HG03045 (cell line): ENCODE data around the gene NEAT1.
"Not testable (repeated sequence)": the region's sequence is repeated elsewhere in the genome, so short reads cannot be mapped to it uniquely, and the experiment has no call there.

Experiments
- ATAC-seq: cut with Tn5 transposase; IDR thresholded peaks from one replicate; pipeline ENCODE4 v1.9.1; 2021; ENCODE audit warnings: mild to moderate bottlenecking, moderate library complexity; ENCODE audit not compliant: unreplicated experiment

Gene NEAT1

DNA sequence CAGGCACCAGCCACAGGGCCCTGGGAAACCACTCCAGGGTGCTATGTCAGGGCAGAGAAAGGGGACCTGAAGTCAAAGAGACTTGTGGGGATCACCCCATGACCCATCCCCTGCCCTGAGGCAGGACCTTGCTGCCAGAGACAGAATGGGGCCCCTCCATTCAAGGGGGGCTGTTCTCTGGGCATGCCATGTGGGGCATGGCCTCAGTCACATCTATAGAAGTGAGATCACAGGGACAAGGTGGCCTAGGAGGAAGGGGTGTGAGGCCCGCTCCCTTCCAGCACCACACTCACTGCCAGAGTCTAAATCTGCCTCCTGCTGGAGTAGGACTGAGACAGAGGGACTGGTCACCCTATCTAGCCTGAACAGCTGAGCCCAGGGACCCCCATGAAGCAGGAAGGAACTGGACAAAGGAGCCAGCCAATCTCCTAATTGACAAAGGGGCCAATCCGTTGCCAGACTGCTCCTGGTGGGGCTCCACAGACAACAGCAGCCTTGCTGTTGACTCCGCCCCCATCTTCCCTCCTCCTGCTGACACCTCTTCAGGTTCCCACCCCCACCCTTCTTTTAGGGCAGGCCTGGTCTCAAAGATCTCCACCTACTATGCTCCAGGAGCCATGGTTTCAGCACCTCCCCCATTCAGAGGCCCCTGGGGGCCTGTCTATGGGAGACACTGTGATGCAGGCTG, 26.0 kb downstream of the NEAT1 start:
- no peak for ATAC-seq

DNA sequence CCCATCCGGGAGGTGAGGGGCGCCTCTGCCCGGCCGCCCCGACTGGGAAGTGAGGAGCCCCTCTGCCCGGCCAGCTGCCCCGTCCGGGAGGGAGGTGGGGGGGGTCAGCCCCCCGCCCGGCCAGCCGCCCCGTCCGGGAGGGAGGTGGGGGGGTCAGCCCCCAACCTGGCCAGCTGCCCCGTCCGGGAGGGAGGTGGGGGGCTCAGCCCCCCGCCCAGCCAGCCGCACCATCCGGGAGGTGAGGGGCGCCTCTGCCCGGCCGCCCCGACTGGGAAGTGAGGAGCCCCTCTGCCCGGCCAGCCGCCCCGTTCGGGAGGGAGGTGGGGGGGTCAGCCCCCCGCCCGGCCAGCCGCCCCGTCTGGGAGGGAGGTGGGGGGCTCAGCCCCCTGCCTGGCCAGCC, 28.7 kb downstream of the NEAT1 start:
- ATAC-seq, result not testable (repeated sequence)

DNA sequence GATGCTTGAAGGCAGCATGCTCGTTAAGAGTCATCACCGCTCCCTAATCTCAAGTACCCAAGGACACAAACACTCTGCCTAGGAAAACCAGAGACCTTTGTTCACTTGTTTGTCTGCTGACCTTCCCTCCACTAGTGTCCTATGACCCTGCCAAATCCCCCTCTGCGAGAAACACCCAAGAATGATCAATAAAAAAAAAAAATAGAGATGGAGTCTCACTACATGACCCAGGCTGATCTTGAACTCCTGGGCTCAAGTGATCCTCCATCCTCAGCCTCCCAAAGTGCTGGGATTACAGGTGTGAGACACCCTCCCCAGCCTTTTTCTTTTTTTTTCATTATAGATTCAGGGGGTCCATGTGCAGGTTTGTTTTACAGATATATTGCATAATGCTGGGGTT, 29.7 kb downstream of the NEAT1 start:
- ATAC-seq, result not testable (repeated sequence)

DNA sequence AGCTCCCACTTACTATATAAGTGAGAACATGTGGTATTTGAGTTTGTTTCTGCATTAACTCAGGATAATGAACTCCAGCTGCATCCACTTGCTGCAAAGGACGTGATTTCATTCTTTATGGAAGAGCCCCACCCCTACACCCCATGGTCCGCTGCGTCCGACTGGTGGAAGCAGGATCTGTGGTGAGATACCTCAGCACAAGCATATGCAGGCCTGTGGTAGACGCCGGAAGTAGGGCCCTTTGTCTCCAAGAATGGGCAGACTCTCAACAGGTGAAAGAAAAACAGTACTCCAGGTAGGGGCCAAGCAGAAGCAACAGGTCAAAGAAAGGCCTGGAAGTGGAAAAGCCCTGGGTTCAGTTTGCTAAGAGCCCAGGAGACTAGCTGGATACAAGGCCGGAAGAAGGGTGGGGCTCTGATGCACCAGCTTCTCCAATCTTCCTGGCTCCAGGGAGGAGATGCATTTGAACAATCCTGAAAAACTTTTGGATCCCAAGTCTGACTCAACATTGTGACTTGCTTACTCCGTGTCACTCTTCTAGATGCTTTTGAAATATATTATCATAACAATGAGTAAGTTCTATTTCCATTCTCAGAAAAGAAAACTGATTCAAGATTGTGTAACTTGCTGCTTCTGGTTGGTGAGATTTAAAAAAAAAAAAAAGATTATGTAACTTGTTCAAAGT, 30.4 kb downstream of the NEAT1 start:
- ATAC-seq, result no peak

DNA sequence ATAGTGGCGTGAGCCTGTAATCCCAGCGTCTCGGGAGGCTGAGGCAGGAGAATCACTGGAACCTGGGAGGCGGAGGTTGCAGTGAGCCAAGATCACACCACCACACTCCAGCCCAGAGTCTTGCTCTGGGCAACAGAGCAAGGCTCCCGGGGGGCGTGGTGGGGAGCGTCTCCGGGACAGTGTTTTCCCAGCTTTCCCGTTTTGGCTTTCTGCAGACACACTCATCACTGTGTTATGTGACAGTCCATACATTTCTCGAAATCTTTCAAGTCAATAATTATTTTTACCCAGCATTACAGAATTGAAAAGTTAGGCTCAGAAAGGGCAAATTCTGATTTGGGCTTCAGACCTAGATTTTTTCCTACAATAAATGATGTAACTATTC, 31.7 kb downstream of the NEAT1 start:
- no peak for ATAC-seq

DNA sequence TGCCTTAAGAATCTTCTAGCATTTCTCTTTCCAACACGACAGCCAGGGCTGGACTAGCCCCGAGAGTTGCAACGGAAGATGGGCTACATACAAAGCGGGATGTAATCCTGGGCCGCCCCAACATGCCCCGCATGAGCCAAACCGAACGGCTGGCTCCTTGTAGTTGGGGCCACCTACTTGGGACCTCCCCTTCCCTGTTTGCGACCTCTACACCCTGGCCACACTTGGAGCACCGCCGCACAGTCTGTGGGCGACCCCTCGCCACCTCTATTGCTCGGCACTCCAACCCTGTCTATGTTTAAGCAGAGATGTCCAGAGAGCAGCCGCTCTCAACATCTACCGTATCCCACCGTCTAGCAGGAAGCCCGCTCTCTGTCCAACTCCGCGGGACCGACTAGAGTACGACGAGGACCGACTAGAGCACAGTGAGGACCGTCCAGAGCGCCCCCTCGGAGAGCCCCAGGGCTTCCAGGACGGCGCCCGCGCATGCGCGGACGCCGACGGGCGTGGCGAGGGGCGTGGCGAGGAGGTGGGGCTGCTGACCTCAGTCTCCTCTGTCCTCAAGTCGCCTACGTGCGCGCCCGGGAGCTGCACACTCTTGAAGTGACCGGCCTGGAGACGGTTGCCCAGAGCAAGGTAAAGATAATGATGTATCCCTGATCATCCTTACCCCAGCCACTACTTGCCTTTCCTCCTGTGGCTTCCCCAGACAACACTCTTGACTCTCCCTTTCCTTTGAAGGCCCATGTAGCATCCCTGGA, 32.3 kb downstream of the NEAT1 start:
- ATAC-seq, result peak; percentile 88

DNA sequence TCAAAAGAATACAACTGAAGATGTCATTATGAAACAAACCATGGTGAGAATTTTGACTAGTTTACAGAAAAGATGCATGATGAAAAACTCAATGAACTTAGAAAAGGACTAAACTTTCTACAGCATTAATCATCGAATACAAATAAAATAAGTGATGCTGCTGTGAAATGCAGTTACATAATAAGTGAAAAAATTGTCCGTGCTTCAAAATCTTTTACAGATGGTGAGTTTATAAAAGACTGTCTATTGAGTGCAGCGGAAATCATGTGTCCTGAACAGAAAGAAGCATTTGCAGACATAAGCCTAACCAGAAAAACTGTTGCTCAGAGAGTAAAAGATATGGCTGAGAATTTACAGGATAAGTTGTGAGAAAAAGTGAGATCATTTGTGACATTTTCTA, 33.8 kb downstream of the NEAT1 start:
- ATAC-seq, result no peak

DNA sequence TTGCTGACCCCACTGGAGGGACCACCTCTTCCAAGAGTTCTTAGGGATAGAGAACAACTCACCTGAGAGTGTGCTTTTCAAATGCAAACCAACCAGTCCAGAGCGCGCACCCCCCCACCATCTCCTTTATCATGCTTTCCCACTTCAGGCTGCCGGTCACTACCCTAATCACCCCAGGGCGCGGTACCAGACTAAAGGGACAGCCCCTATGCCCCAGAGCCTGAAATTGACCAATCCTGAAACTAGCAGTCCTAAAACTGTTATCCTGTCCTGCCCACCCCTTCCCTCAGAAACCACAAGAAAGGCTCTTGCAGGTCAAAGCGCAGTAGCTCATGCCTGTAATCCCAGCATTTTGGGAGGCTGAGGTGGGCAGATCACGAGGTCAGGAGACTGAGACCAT, 37.0 kb downstream of the NEAT1 start:
- no peak for ATAC-seq

DNA sequence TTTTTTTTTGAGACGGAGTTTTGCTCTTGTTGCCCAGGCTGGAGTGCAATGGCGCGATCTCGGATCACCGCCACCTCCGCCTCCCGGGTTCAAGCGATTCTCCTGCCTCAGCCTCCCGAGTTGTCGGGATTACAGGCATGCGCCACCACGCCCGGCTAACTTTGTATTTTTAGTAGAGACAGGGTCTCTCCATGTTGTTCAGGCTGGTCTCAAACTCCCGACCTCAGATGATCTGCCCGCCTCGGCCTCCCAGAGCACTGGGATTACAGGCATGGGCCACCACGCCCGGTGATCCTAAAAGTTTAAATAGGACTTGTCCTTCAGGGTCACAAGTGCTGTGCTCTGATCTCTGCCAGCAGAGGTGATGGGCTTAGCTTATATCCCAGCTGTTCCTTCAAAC, 42.9 kb downstream of the NEAT1 start:
- ATAC-seq, result not testable (repeated sequence)

DNA sequence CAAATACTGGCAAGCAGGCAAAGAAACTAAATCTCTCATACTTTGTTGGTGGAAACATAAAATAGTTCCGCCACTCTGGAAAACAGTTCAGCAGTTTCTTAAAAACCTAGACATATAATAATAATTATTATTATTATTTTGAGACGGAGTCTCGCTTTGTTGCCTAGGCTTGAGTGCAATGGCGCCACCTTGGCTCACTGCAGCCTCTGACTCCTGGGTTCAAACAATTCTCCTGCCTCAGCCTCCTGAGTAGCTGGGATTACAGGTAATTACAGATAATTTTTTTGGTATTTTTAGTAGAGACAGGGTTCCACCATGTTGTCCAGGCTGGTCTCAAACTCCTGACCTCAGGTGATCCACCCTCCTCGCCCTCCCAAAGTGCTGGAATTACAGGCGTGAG, 44.7 kb downstream of the NEAT1 start:
- ATAC-seq, result not testable (repeated sequence)

DNA sequence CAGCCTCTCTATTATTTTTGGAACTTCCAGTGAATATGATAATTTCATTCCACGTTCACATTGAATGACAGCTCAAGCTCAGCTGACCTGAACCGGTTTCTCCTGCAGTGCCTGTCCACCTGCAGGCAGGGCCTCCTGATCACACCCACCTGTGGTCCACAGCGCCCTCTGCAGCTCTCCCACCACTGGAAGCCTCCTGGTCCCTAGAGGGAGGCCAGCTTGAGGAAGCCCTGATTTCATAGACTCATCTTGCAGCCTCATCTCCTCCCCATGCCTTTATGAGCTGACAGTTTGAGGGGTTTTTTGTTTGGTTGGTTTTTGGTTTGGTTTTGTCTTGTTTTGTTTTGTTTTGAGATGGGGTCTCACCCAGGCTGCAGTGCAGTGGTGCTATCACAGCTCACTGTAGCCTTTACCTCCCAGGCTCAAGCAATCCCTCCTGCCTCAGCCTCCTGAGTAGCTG, 46.3 kb downstream of the NEAT1 start:
- no peak for ATAC-seq

DNA sequence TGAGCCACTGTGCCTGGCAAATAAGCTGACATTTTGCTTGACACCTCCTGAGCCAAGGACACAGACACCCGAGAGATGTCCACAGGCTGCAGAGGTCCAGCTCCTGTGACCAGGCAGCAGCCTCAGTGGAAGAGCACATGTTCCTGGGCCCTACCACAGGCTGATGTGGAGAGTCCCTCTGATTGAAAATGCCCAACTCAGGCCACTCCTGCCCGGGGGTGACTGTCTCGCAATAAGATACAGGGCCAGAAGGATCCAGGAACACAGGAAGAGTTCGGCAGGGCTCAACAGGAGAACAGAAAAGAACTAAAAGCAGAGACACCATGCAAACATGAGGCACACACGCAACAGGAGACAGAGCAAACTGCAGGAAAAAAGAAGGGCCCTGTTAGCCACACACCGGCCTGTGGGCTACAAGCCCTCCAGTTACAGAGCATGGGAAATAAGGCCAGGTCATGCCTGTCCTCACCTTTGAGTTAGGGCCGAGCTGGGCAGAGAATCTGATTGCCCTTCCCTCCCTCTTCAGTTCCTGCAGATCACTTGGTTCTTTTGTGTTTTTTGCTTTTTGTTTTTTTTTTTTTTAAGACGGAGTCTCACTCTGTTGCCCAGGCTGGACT, 47.9 kb downstream of the NEAT1 start:
- no peak for ATAC-seq

DNA sequence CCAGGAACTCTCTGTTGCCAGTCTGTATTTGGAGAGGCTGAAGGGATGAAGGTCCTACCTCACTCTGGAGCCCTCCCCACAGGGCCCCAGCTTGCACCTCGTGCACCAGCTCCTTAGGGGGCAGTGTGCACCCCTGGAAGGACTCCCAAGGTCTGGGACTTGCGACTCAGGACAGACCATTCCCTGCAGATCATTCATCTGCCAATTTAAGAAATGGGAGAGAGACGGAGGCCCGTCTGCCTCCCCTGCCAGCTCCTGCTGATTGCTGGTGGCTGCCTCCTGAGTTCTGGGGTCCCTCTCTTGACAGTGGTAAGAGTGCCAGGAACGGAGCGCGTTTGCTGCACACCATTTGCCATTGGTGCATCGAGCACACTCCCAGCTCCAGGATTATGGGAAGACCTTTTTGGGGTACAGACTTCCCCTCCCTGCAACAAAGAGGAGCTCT, 48.9 kb downstream of the NEAT1 start:
- ATAC-seq, result no peak

DNA sequence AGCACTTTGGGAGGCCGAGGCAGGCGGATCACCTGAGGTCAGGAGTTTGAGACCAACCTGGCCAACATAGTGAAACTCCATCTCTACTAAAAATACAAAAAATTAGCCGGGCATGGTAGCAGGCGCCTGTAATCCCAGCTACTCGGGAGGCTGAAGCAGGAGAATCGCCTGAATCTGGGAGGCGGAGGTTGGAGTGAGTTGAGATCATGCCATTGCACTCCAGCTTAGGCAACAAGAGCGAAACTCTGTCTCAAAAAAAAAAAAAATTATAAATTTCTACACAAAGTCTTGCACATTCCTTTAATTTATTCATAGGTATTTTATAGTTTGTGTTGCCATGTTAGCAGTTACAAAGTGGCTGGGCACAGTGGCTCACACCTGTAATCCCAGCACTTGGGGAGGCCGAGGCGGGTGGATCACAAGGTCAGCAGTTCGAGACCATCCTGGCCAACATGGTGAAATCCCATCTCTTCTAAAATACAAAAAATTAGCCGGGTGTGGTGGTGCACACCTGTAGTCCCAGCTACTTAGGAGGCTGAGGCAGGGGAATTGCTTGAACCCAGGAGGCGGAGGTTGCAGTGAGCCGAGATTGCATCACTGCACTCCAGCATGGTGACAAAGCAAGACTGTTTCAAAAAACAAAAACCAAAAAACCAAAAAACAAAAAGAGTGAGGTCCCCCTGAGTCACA, 50.1 kb downstream of the NEAT1 start:
- not testable (repeated sequence) for ATAC-seq

DNA sequence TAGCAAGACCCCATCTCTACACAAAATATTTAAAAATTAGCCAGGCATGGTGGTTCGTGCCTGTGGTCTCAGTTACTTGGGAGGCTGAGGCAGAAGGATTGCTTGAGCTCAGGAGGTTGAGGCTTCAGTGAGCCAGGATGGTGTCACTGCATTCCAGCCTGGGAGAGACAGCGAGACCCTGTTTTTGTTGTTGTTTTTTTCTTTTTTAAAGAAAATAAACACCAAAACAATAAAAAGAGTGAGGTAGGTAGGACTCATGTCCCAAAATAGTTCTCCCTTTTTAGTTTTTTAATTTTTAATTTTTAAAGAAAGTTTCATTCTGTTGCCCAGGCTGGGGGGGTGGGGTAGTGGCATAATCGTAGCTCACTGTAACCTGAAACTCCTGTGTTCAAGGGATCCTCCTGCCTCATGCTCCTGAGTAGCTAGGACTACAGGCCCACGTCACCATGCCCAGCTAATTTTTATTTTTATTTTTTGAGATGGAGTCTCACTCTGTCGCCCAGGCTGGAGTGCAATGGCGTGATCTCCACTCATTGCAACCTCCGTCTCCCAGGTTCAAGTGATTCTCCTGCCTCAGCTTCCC, 50.8 kb downstream of the NEAT1 start:
- no peak for ATAC-seq

DNA sequence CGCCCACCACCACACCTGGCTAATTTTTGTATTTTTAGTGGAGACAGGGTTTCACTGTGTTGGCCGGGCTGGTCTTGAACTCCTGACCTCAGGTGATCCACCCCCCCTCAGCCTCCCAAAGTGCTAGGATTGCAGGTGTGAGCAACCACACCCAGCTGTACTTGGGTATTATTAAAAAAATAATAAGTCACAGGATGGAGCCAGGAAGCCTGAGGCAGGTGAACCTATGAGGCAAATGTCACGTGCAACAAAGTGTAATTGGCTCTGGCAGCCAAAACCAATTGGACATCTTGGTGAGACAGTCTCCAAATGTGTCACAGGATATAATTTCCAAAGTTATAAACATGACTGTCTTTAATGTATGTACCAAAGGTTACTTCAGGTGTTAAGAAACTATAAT, 52.3 kb downstream of the NEAT1 start:
- ATAC-seq, result no peak

DNA sequence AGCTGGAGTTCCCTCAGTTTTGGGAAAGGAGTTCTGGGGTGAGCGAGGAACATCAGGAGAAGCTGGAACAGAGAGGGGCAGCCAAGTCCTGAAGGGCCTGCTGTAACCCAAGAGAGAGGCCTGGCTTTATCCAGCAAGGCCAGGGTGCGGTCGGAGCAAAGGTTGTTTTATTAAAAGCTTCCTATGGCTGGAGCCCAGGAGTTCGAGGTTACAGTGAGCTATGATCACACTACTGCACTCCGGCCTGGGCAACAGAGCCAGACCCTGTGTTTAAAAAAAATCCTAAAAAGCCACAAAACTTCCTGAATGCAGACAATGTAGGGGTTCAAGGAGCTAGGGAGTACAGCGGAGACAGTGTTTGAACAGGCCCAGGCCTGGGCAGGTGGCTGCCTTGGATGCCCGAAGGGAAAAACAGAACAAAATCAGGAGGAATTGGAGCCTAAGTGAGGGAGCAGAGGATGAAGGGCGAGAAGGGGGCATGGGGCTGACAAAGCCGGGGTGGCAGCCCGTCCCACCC, 54.1 kb downstream of the NEAT1 start:
- ATAC-seq, result no peak

DNA sequence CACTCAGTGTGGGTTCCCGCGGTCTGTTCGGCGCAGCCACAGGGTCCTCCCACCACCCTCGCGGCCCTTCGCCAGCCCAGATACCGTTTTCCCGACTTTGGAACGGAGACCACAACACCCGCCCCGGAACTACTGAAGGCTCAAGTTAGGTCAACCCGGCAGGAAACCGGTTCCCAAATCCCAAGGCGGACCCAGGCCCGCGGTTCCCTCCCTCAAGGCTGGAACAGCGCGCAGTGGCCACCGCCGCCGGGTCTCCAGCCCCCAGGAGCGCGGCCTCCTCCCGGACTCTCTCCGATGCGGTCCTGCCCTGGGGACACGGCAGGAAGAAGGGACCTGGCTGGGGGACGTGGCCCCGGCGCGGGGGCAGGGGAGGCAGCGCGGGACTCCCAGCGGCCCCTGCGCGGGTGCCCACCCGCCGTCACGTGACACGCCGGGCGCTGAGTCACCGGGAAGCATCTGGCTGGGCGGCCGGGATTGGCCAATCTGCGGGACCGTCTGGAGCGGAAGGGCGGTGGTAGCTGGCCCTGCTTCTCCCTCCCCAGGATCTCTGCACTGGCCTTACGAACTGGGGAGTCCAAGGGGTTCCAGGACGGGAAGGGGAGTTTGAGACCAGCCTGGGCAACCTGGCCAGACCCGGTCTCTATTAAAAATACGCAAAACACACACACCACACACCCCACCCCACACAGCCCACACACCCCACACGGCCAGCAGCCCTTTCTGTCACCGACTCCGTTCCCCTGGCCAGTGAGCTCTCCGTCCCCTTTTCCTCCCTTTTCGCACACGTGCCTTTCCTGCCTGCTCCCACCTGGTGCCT, 54.8 kb downstream of the NEAT1 start:
- peak; percentile 86 for ATAC-seq
